Choroid plexus epithelial cell (primary cell): ENCODE data around the gene MCF2L2.

Experiments
- DNase-seq: peaks from one replicate; pipeline ENCODE4 v3.0.0-alpha.2; 2010; ENCODE audit warnings: low read depth
- H3K4me3 ChIP-seq: 2 replicates; pipeline ENCODE4 v1.5.1; 2011; ENCODE audit warnings: low read depth, mild to moderate bottlenecking, control low read depth, low read length, moderate library complexity
- CTCF ChIP-seq: conservative IDR thresholded peaks from 2 replicates; pipeline ENCODE4 v1.5.1; 2011; ENCODE audit warnings: low read depth, mild to moderate bottlenecking, control low read depth, inconsistent platforms, low read length, moderate library complexity

MCF2L2 gene

DNA sequence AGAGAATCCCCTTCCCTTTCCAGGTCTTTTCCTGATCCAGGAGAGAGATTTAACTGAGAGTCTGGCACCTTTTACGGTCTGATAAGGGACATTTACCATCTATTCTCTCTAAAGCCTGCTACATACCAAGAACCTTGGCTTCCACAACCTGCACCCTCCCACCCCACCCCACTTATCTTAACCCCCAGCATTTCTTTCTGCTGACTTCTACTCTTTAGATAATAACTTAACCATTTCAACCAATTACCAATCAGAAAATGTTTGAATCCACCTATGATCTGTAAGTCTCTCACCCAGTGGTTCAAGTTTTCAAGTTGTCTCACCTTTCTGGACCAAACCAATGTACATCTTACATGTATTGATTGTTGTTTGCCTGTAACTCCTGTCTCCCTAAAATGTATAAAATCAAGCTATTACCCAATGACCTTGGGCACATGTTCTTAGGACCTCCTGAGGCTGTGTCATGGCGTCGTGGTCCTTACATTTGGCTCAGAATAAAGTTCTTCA, 74.0 kb downstream of the MCF2L2 start:
- TF ChIP-seq CTCF: no peak
- H3K4me3 ChIP-seq: no peak overlapping the region
- DNase-seq: no peak

DNA sequence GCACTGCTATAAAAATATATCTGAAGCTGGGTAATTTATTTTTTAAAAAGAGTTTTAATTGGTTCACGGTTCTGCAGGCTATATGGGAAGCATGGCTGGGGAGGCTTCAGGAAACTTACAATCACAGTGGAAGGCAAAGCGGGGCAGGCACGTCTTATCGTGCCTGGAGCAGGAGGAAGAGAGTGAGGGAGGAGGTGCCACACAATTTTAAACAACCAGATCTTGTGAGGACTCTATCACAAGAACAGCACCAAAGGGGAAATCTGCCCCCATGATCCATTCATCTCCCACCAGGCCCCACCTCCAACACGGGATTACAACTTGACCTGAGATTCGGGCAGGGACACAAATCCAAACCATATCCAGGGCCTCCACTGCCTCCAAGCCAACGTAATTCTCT, 75.0 kb downstream of the MCF2L2 start:
- no peak for TF ChIP-seq CTCF
- no peak for DNase-seq
- no peak overlapping the region for H3K4me3 ChIP-seq

- DNase-seq: no peak
- H3K4me3 ChIP-seq: no peak overlapping the region
Observed at GRCh38 chr3:183350164-183350563, 78.3 kb downstream of the MCF2L2 start.

DNA sequence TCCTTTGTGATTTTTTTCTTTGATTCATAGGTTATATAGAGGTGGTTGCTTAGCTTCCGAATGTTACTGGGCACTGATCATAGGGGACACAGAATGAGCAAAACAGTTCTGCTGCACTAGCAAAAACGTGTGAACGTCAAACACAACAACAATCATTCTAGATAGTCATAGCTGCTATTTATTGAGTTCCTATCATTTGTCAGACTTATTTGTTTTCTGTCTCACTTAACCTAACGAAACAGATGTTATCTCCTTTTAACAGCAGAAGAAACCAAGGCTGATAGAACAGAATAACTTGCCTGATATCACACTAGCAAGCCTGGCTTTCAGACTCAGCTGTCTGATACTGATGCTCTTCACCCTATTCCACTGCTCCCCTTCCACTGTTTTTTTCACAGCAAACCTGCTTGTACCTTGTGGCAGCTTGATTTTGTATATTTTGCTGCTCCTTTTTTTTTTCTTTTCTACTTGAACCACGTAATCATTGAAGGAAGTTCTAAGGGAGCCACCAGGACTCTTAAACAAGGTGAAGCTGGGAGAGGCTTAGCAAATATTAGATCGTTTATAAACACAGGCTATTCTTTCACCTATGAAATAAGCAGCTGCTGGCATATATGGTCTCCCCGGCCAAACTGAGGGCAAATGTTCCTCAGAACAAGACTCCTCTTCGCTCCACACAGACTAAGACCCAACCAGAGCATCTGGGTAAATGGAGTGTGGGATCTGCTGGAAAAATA, 78.8 kb downstream of the MCF2L2 start:
- TF ChIP-seq CTCF: no peak
- H3K4me3 ChIP-seq: no peak overlapping the region
- no peak for DNase-seq

More at GRCh38 chr3:183350164-183350563, 78.3 kb downstream of the MCF2L2 start:
- TF ChIP-seq CTCF: no peak

DNA sequence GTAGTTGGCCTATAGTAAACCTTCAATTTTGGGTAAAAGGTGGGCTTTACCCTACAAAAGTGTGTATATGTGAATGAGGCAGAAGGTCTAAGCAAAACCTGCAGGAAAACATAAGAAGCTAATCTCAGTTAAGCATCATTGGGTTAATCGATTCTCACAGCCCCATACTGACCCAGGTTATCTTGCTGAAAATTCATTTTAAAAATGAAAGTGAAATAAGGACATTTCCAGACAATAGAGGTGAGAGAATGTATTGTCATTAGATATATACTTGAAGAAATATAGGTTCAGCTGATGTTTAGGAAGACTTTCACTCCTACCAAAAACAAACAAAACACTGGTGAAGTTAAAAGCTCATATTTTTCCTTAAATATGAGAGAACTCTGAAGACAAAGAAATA, 85.6 kb downstream of the MCF2L2 start:
- TF ChIP-seq CTCF: no peak
- H3K4me3 ChIP-seq: no peak overlapping the region
- no peak for DNase-seq

DNA sequence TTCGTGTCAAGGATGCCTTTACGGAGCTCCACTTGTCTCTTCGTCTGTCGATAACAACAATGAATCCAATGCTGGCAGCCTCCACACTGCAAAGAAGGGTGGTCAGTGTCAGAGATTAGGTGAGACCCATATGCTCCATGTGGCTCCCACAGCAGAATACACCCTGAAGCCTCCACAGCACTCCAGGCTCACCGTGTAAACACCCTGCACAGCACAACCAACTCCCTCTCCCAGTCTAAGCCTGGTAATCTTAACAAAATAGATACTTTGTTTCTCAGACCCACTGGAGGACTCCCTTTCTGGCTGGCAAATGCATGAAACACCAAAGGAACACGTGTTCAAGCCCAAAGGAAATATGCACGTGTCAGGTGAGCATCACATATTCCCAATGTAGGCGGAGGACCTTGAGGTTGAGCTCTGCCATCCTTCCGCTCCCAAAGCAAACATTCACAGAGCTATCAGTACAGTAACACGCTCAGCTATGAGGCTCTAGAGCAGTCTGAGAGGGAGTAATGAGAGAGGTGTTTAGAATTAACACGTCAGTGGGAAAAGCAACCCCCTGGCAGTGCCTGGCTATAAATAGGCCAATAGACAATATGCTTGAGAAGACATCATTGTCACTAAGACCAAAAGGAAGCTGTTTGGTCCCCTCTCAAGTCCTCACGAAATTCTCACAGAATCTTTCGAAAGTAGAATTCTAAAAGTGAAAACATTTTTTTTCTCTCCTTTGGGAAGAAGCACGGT, 86.7 kb downstream of the MCF2L2 start:
- DNase-seq: no peak
- no peak for TF ChIP-seq CTCF

More for the DNA sequence above, 86.7 kb downstream of the MCF2L2 start:
- H3K4me3 ChIP-seq: no peak overlapping the region
